IMR-90 (cell line): ENCODE data around the gene RASGRF2. TPM values are rescaled to one million over a fixed set of nuclear protein-coding genes. Genes with fewer than 3 reads are reported as not detected.

ENCODE experiments used
- ATAC-seq: fragments of 200-7000 bp; cut with Tn5 transposase; 2 replicates; pipeline ENCODE4 v1.9.1; 2020; ENCODE audit warnings: low read depth, mild to moderate bottlenecking, moderate library complexity
- BruUV-seq: library from RNA; stranded (reverse); fragments of 400-500 nt; replicated peaks from 2 replicates; lab custom pipeline; 2021; lab: Mats Ljungman, UMichigan
- CTCF ChIA-PET: fragments of 300-600 bp; formaldehyde crosslinking; extraction: SDS; loops from one replicate; lab custom pipeline; 2021; ENCODE audit warnings: antibody characterized with exemption; lab: Yijun Ruan, JAX
- POLR2A ChIA-PET: fragments of 300-600 bp; sonication (Branson Sonifier 250); formaldehyde crosslinking; loops from one replicate; lab custom pipeline; 2022; ENCODE audit warnings: antibody characterized with exemption; ENCODE audit not compliant: unreplicated experiment; lab: Charles Lee
- DNase-seq: peaks from one replicate; pipeline ENCODE4 v3.0.0; 2013
- H2AFZ ChIP-seq: replicated peaks from 2 replicates; pipeline ENCODE3; 2013; ENCODE audit warnings: low read length, mild to moderate bottlenecking; ENCODE audit not compliant: poor library complexity
- H2AK5ac ChIP-seq: 2 replicates; pipeline ENCODE4 v1.6.1; 2013; ENCODE audit warnings: low read depth, low read length, inconsistent platforms
- H2AK9ac ChIP-seq: replicated peaks from 2 replicates; pipeline ENCODE3; 2013; ENCODE audit warnings: mild to moderate bottlenecking, low read depth, low read length, moderate library complexity; ENCODE audit not compliant: poor library complexity
- H2BK120ac ChIP-seq: 2 replicates; pipeline ENCODE4 v1.6.1; 2013; ENCODE audit warnings: low read depth, low read length, inconsistent platforms
- H2BK15ac ChIP-seq: 3 replicates; pipeline ENCODE4 v1.6.1; 2013; ENCODE audit warnings: low read depth, low read length, inconsistent platforms
- H2BK20ac ChIP-seq: 2 replicates; pipeline ENCODE4 v1.6.1; 2013; ENCODE audit warnings: low read depth, mild to moderate bottlenecking, inconsistent platforms, low read length, moderate library complexity
- H2BK5ac ChIP-seq: 2 replicates; pipeline ENCODE4 v1.6.1; 2013; ENCODE audit warnings: mild to moderate bottlenecking, low read depth, low read length, inconsistent platforms; ENCODE audit not compliant: poor library complexity, severe bottlenecking
- H3K14ac ChIP-seq: replicated peaks from 2 replicates; pipeline ENCODE4 v1.6.1; 2013; ENCODE audit warnings: low read depth, low read length, inconsistent platforms
- H3K18ac ChIP-seq: 2 replicates; pipeline ENCODE4 v1.6.1; 2013; ENCODE audit warnings: low read depth, low read length, control low read depth
- H3K23ac ChIP-seq: 2 replicates; pipeline ENCODE4 v1.6.1; 2013; ENCODE audit warnings: low read depth, low read length, inconsistent platforms
- H3K27ac ChIP-seq: 2 replicates; pipeline ENCODE4 v1.5.1; 2013; ENCODE audit warnings: mild to moderate bottlenecking, control low read depth, low read length; ENCODE audit not compliant: insufficient read depth
- H3K27me3 ChIP-seq: 2 replicates; pipeline ENCODE4 v1.6.1; 2013; ENCODE audit warnings: low read length; ENCODE audit not compliant: control insufficient read depth, insufficient read depth
- H3K36me3 ChIP-seq: 2 replicates; pipeline ENCODE4 v1.6.1; 2013; ENCODE audit warnings: low read length, mixed read lengths; ENCODE audit not compliant: control insufficient read depth, insufficient read depth
- H3K4ac ChIP-seq: 2 replicates; pipeline ENCODE4 v1.6.1; 2013; ENCODE audit warnings: low read depth, low read length, inconsistent platforms
- H3K4me1 ChIP-seq: 2 replicates; pipeline ENCODE4 v1.6.1; 2013; ENCODE audit warnings: low read length, mixed read lengths; ENCODE audit not compliant: control insufficient read depth, insufficient read depth
- H3K4me2 ChIP-seq: 2 replicates; pipeline ENCODE4 v1.6.1; 2013; ENCODE audit warnings: low read depth, mild to moderate bottlenecking, control low read depth, low read length, moderate library complexity
- H3K4me3 ChIP-seq: 2 replicates; pipeline ENCODE4 v1.5.1; 2013; ENCODE audit warnings: low read depth, mild to moderate bottlenecking, control low read depth, low read length, moderate library complexity; ENCODE audit not compliant: insufficient read depth
- H3K56ac ChIP-seq: 2 replicates; pipeline ENCODE4 v1.6.1; 2013; ENCODE audit warnings: low read length, inconsistent platforms; ENCODE audit not compliant: insufficient read depth; ENCODE audit errors: extremely low read depth
- H3K79me1 ChIP-seq, 2 experiments: 2 replicates each; pipeline ENCODE4 v1.6.1; 2013; ENCODE audit warnings: low read length in 2 of 2, inconsistent platforms in 1 of 2, low read depth in 1 of 2
- H3K9ac ChIP-seq: 2 replicates; pipeline ENCODE4 v1.6.1; 2013; ENCODE audit warnings: low read depth, low read length, control low read depth
- H3K9me1 ChIP-seq: 2 replicates; pipeline ENCODE4 v1.6.1; 2013; ENCODE audit warnings: low read length, inconsistent platforms; ENCODE audit not compliant: insufficient read depth
- H3K9me3 ChIP-seq: 2 replicates; pipeline ENCODE4 v1.6.1; 2013; ENCODE audit warnings: low read length; ENCODE audit not compliant: control insufficient read depth, insufficient read depth
- H4K20me1 ChIP-seq: 2 replicates; pipeline ENCODE4 v1.6.1; 2013; ENCODE audit warnings: low read length, inconsistent platforms; ENCODE audit not compliant: insufficient read depth
- H4K5ac ChIP-seq: 2 replicates; pipeline ENCODE4 v1.6.1; 2013; ENCODE audit warnings: mild to moderate bottlenecking, low read depth, low read length, control low read depth
- H4K8ac ChIP-seq, 2 experiments: 2 replicates each; pipeline ENCODE4 v1.6.1; 2013; ENCODE audit warnings: low read depth in 2 of 2, low read length in 2 of 2, control low read depth in 1 of 2, inconsistent platforms in 1 of 2
- H4K91ac ChIP-seq: 2 replicates; pipeline ENCODE4 v1.6.1; 2013; ENCODE audit warnings: low read depth, low read length, inconsistent platforms; ENCODE audit not compliant: insufficient read depth
- CHD1 ChIP-seq: IDR thresholded peaks from 2 replicates; pipeline ENCODE4 v1.6.1; 2012; ENCODE audit warnings: low read depth, low read length, improper control_type of control experiment
- CTCF ChIP-seq: conservative IDR thresholded peaks from 2 replicates; pipeline ENCODE4 v1.5.1; 2012; ENCODE audit warnings: mild to moderate bottlenecking, low read depth, low read length, improper control_type of control experiment
- ELK1 ChIP-seq: fragments of 150-350 bp; IDR thresholded peaks from 2 replicates; pipeline ENCODE4 v1.6.1; 2016; ENCODE audit warnings: low read depth, mild to moderate bottlenecking, low read length, moderate library complexity, borderline replicate concordance
- FOS ChIP-seq: fragments of 150-350 bp; IDR thresholded peaks from 2 replicates; pipeline ENCODE4 v1.6.1; 2016; ENCODE audit warnings: low read depth, low read length
- RAD21 ChIP-seq: IDR thresholded peaks from 2 replicates; pipeline ENCODE4 v1.6.1; 2012; ENCODE audit warnings: low read length, improper control_type of control experiment
- RCOR1 ChIP-seq: IDR thresholded peaks from 2 replicates; pipeline ENCODE4 v1.6.1; 2012; ENCODE audit warnings: mild to moderate bottlenecking, low read length, improper control_type of control experiment; ENCODE audit not compliant: insufficient replicate concordance
- USF2 ChIP-seq: fragments of 150-350 bp; IDR thresholded peaks from 2 replicates; pipeline ENCODE4 v1.6.1; 2017; ENCODE audit warnings: mild to moderate bottlenecking, antibody characterized with exemption, low read length, low read depth
- WGBS, 2 experiments: methylation state at CpG; one replicate each; pipeline versions ENCODE4 v1.1.5 to v1.1.7; 2013; ENCODE audit warnings: missing lambda C conversion rate in 2 of 2; ENCODE audit not compliant: insufficient read length in 1 of 2; ENCODE audit errors: extremely low coverage in 2 of 2; 5-methylcytosine and 5-hydroxymethylcytosine counted together
- dilution Hi-C: fragments of 300-500 bp; cut with HindIII; formaldehyde crosslinking; loops from one replicate; pipeline ENCODE4 v1.14.3; 2018; ENCODE audit warnings: low sequenced_read_pairs; ENCODE audit not compliant: unreplicated experiment
- in situ Hi-C: fragments of 300-500 bp; cut with MboI; formaldehyde crosslinking; loops from 3 replicates; pipeline ENCODE4 v1.14.3; 2019; ENCODE audit warnings: low sequenced_read_pairs, inconsistent platforms, mixed read lengths
- intact Hi-C: fragments of 100-400 bp; cut with micrococcal nuclease; formaldehyde crosslinking; loops from 2 replicates; pipeline ENCODE4 v1.10.0; 2022
- polyA plus RNA-seq, 3 experiments: library from polyadenylated mRNA; depleted of rRNA; stranded (reverse); fragments of >200 nt; gene quantifications; 2 replicates each; pipeline ENCODE4 v1.2.3, GENCODE V29; 2012; ENCODE audit warnings: low replicate concordance in 1 of 3
- total RNA-seq: library from RNA; depleted of rRNA; stranded (reverse); fragments of >200 nt; gene quantifications from 2 replicates; pipeline ENCODE4 v1.2.3, GENCODE V29; 2012

RASGRF2 gene
- total and polyA plus RNA-seq, 2 of the 4 experiments (the other 2 are of a cell fraction) = 2.9 to 5.0 TPM

GRCh38 chr5:81077105-81077504 is 116.9 kb downstream of the RASGRF2 start:
- Histone ChIP-seq H3K9me3 (peaks cover 5% of the 10 kb centered on the region), H3K4me3 (no peak overlapping the region), H4K91ac (no peak overlapping the region), H3K14ac (no peak overlapping the region), H2AK9ac (no peak overlapping the region), H3K4ac (no peak overlapping the region), H2AFZ (no peak overlapping the region), H2AK5ac (no peak overlapping the region), H4K8ac (no peak overlapping the region), H3K9me1 (no peaks in the 10 kb centered on the region; the same call in 1 of the 2 replicates), H3K23ac (no peak overlapping the region), H2BK120ac (no peak overlapping the region), H2BK20ac (no peak overlapping the region), H3K4me1 (no peaks in the 10 kb centered on the region), H3K56ac (no peak overlapping the region), H3K4me2 (no peak overlapping the region), H3K9ac (no peak overlapping the region), H3K18ac (no peak overlapping the region), H3K79me1 (peaks cover 2 to 18% of the 10 kb centered on the region in 2 experiments), H3K36me3 (peaks cover 26% of the 10 kb centered on the region), H3K27me3 (no peaks in the 10 kb centered on the region), H2BK5ac (no peak overlapping the region), H3K27ac (no peak overlapping the region), H2BK15ac (no peak overlapping the region), H4K5ac (no peak overlapping the region), H4K20me1 (no peaks in the 10 kb centered on the region)
- DNase-seq (no peak), ATAC-seq (no peak)
- BruUV-seq = no TSS peak
- intact Hi-C loops = no loop called here
- in situ Hi-C loops = no loop called here
- TF ChIP-seq USF2 = no peak
- TF ChIP-seq RCOR1 = no peak
- TF ChIP-seq FOS = no peak
- TF ChIP-seq RAD21 = no peak
- no peak for TF ChIP-seq CTCF
- no peak for TF ChIP-seq CHD1
- no peak for TF ChIP-seq ELK1
- CTCF ChIA-PET = no interaction called here
- WGBS, 2 experiments = 100% methylated on average over 2 of the region's 2 CpGs; no CpG with 5 or more reads in 1 of the 2 experiments
- dilution Hi-C loops = no loop called here
- POLR2A ChIA-PET = no interaction called here
